Stimulated activated CD8-positive, alpha-beta memory T cell treated with anti-CD3 and anti-CD28 coated beads, Interleukin-7, amount 100 ng/mL, for 4 hours (primary cell): ENCODE measurements around the gene NADK.
"Not testable (repeated sequence)": the region's sequence is repeated elsewhere in the genome, so short reads cannot be mapped to it uniquely, and the experiment has no call there.

Experiments used
- DNase-seq, 2 donors: peaks; one replicate each; pipeline ENCODE4 v3.0.0-alpha.2; 2020; ENCODE audit warnings: low read depth in 2 of 2

NADK gene

GRCh38 chr1:1704284-1704957 lies 73.8 kb downstream of the NADK start:
- DNase-seq: not testable (repeated sequence)

GRCh38 chr1:1703796-1704195 lies 74.5 kb downstream of the NADK start:
- DNase-seq: no peak

- DNase-seq: not testable (repeated sequence)
These were observed 75.8 kb downstream of the NADK start for GRCh38 chr1:1702506-1702905.
